ENCODE results near the gene P4HA1. TPM values are rescaled to one million over a fixed set of nuclear protein-coding genes. Genes with fewer than 3 reads are reported as not detected.

Gene P4HA1
- total RNA-seq, 1 experiment from 2014 or later = 34.4 TPM

DNA sequence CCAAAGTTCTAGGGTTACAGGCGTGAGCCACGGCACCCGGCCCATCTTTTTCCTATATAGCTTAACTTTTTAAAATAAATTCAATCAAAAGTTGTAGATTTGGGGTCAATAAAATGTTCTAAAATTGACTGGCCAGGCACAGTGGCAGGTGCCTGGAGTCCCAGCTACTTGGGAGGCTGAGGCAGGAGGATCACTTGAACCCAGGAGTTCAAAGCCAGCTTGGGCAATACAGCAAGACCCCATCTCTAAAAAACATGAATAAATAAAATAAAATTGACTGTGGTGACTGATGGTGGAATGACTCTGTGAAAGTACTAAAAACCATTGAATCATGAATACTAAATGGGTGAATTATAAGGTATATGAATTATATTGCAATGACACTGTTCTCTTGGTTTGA lies 20.8 kb downstream of the P4HA1 start:
- TF ChIP-seq ERG (CRISPR knock-in tag; IDR thresholded peaks at IDR 0.05) = no peak
- no peak for TF ChIP-seq SP1 (CRISPR knock-in tag; conservative IDR thresholded peaks at IDR 0.05)
- TF ChIP-seq TP53 (CRISPR knock-in tag; IDR thresholded peaks at IDR 0.05) = no peak
- TF ChIP-seq IRF1 (CRISPR knock-in tag; IDR thresholded peaks at IDR 0.05) = no peak
- no peak for TF ChIP-seq TCF7 (CRISPR knock-in tag; IDR thresholded peaks at IDR 0.05; ENCODE audit: low read depth)
- TF ChIP-seq ZBTB21 (CRISPR knock-in tag; IDR thresholded peaks at IDR 0.05; ENCODE audit: borderline replicate concordance) = no peak
- TF ChIP-seq RELA (CRISPR knock-in tag; IDR thresholded peaks at IDR 0.05; ENCODE audit: borderline replicate concordance) = no peak
- TF ChIP-seq TEAD4 (CRISPR knock-in tag; IDR thresholded peaks at IDR 0.05) = no peak
- no peak for TF ChIP-seq PRRX2 (CRISPR knock-in tag; IDR thresholded peaks at IDR 0.05)
- TF ChIP-seq, protein P1, sequence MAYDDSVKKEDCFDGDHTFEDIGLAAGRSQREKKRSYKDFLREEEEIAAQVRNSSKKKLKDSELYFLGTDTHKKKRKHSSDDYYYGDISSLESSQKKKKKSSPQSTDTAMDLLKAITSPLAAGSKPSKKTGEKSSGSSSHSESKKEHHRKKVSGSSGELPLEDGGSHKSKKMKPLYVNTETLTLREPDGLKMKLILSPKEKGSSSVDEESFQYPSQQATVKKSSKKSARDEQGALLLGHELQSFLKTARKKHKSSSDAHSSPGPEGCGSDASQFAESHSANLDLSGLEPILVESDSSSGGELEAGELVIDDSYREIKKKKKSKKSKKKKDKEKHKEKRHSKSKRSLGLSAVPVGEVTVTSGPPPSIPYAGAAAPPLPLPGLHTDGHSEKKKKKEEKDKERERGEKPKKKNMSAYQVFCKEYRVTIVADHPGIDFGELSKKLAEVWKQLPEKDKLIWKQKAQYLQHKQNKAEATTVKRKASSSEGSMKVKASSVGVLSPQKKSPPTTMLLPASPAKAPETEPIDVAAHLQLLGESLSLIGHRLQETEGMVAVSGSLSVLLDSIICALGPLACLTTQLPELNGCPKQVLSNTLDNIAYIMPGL (CRISPR knock-in tag; IDR thresholded peaks at IDR 0.05) = no peak
- no peak for TF ChIP-seq SOX15 (CRISPR knock-in tag; IDR thresholded peaks at IDR 0.05)
- TF ChIP-seq ZNF263 (CRISPR knock-in tag; IDR thresholded peaks at IDR 0.05; ENCODE audit: low read depth) = no peak
- no peak for TF ChIP-seq CBFB (CRISPR knock-in tag; IDR thresholded peaks at IDR 0.05; ENCODE audit: low read depth)
- no peak for TF ChIP-seq ETV6 (CRISPR knock-in tag; IDR thresholded peaks at IDR 0.05)
- no peak for TF ChIP-seq CREB1 (CRISPR knock-in tag; IDR thresholded peaks at IDR 0.05)
- TF ChIP-seq, protein P2, sequence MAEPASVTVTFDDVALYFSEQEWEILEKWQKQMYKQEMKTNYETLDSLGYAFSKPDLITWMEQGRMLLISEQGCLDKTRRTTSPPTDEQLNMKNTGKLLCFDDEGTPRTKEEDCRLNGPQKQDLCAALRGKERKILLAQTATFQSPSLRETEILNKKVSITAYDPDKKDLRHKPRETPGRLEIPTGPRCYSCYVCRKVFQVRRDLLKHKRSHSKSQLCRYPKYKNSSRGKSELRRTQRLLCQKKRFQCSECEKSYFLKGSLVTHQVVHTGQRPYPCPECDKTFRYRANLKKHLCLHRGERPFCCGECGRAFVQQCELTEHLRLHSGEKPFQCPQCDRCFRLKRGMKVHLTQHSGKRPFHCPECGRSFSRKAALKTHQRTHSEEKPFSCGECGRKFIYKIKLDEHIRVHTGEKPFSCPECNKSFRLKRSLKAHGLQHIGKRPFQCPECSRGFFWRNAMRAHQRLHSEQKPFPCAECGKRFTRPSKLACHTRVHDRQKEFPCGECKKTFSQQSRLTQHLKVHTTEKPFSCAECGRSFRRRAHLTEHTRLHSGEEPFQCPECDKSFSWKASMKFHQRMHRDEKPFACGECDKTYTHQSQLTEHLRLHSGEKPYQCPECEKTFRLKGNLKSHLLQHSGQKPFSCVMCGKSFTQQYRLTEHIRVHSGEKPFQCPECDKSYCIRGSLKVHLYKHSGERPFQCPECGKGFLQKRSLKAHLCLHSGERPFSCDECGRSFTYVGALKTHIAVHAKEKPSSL (CRISPR knock-in tag; conservative IDR thresholded peaks at IDR 0.05) = no peak
- TF ChIP-seq MXD4 (CRISPR knock-in tag; IDR thresholded peaks at IDR 0.05; ENCODE audit: borderline replicate concordance) = no peak
- no peak for TF ChIP-seq ZNF281 (CRISPR knock-in tag; IDR thresholded peaks at IDR 0.05)
- no peak overlapping the region for H3K27ac Mint-ChIP-seq
- no peak overlapping the region for H3K4me3 Mint-ChIP-seq
- DNase-seq (ENCODE audit: low spot score) (no peak), ATAC-seq (no peak)
- POLR2A ChIA-PET = no interaction called here
- no peaks in the 10 kb centered on the region for H3K9me3 Mint-ChIP-seq
- no peaks in the 10 kb centered on the region for H3K27me3 Mint-ChIP-seq (ENCODE audit: low read depth)
- H3K4me1 Mint-ChIP-seq = peaks cover 7% of the 10 kb centered on the region
- peaks cover 27% of the 10 kb centered on the region for H3K36me3 Mint-ChIP-seq
- CTCF ChIA-PET = no interaction called here

DNA sequence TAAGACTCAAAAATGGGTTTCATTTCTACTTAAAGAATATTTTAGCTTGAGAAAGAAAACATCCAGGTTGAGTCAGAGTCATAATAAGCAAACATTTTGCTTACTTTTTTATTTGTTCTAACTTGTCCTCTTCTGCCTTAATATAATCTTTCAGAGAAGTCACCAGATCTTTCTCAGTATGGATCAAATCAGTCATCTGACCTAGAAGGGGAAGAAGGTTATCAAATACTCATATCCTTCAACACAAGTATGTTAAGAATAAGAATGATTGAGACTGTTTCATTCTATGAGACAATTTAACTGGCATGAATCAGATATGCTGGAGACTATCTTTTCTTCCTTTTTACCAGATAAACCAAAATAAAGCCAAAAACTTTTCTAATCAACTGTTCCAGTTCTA lies 23.0 kb downstream of the P4HA1 start:
- H3K27me3 Mint-ChIP-seq (ENCODE audit: low read depth) = no peaks in the 10 kb centered on the region; the same call in 1 of the 2 replicates
- no peaks in the 10 kb centered on the region for H3K9me3 Mint-ChIP-seq
- ATAC-seq = no peak
- no peak overlapping the region for H3K27ac Mint-ChIP-seq
- H3K4me3 Mint-ChIP-seq = no peak overlapping the region
- H3K4me1 Mint-ChIP-seq = 0 out of 2 replicates have a peak, but pooled peaks cover 2% of the 10 kb centered on the region
- CTCF ChIA-PET = no interaction called here
- no peak for DNase-seq (ENCODE audit: low spot score)
- POLR2A ChIA-PET = no interaction called here
- peaks cover 33% of the 10 kb centered on the region for H3K36me3 Mint-ChIP-seq
- TF ChIP-seq TP53 (CRISPR knock-in tag; IDR thresholded peaks at IDR 0.05) (no peak), ZSCAN18 (CRISPR knock-in tag; IDR thresholded peaks at IDR 0.05) (no peak), EMX1 (CRISPR knock-in tag; IDR thresholded peaks at IDR 0.05) (no peak), KAT7 (CRISPR knock-in tag; IDR thresholded peaks at IDR 0.05; ENCODE audit: borderline replicate concordance) (no peak), JAZF1 (CRISPR knock-in tag; IDR thresholded peaks at IDR 0.05) (no peak), MLX (CRISPR knock-in tag; IDR thresholded peaks at IDR 0.05) (no peak), ZNF138 (CRISPR knock-in tag; conservative IDR thresholded peaks at IDR 0.05) (no peak), ZNF232 (CRISPR knock-in tag; IDR thresholded peaks at IDR 0.05) (no peak)

Data from WTC11 (cell line).